DOHH2 (cell line): ENCODE data around the gene SLC38A6.

ENCODE experiments used
- H3F3A ChIP-seq: fragments of 200-600 bp; sonication (generic), shearing (Covaris generic); 2 replicates; pipeline ENCODE4 v1.6.0; 2016; ENCODE audit warnings: antibody characterized with exemption, mild to moderate bottlenecking; ENCODE audit not compliant: control insufficient read depth, insufficient read depth
- H3K27ac ChIP-seq: fragments of 200-600 bp; sonication (generic); 2 replicates; pipeline ENCODE4 v1.5.1; 2014; ENCODE audit warnings: low read depth, mild to moderate bottlenecking, low read length, moderate library complexity
- H3K27me3 ChIP-seq: fragments of 200-600 bp; sonication (generic); 2 replicates; pipeline ENCODE4 v1.6.1; 2014; ENCODE audit warnings: mild to moderate bottlenecking, low read length, mixed read lengths; ENCODE audit not compliant: control insufficient read depth
- H3K36me3 ChIP-seq: fragments of 200-600 bp; sonication (generic); 2 replicates; pipeline ENCODE4 v1.6.1; 2014; ENCODE audit warnings: mild to moderate bottlenecking, low read length, moderate library complexity, mixed read lengths; ENCODE audit not compliant: control insufficient read depth
- H3K4me1 ChIP-seq: fragments of 200-600 bp; sonication (generic); 2 replicates; pipeline ENCODE4 v1.6.1; 2014; ENCODE audit warnings: mild to moderate bottlenecking, low read length, mixed read lengths; ENCODE audit not compliant: control insufficient read depth
- H3K4me2 ChIP-seq: fragments of 200-600 bp; sonication (generic); 2 replicates; pipeline ENCODE4 v1.6.0; 2014; ENCODE audit warnings: mild to moderate bottlenecking, low read length, moderate library complexity
- H3K4me3 ChIP-seq: fragments of 200-600 bp; sonication (generic); 2 replicates; pipeline ENCODE4 v1.5.1; 2014; ENCODE audit warnings: mild to moderate bottlenecking, low read length, mixed read lengths
- H3K79me2 ChIP-seq: fragments of 200-600 bp; sonication (generic); 2 replicates; pipeline ENCODE4 v1.6.1; 2014; ENCODE audit warnings: mild to moderate bottlenecking, low read length, mixed read lengths; ENCODE audit not compliant: control insufficient read depth
- H3K9me2 ChIP-seq: fragments of 200-600 bp; sonication (generic); replicated peaks from 2 replicates; pipeline ENCODE4 v1.6.1; 2014; ENCODE audit warnings: mild to moderate bottlenecking, low read length, mixed read lengths; ENCODE audit not compliant: control insufficient read depth
- H3K9me3 ChIP-seq: fragments of 200-600 bp; sonication (generic); 2 replicates; pipeline ENCODE4 v1.6.1; 2014; ENCODE audit warnings: antibody characterized with exemption, low read length, mixed read lengths; ENCODE audit not compliant: control insufficient read depth, insufficient read depth
- H4K20me1 ChIP-seq: fragments of 200-600 bp; sonication (generic); 2 replicates; pipeline ENCODE4 v1.6.0; 2014; ENCODE audit warnings: low read depth, mild to moderate bottlenecking, antibody characterized with exemption, low read length, moderate library complexity; ENCODE audit not compliant: control insufficient read depth, insufficient read depth
- EZH2phosphoT487 ChIP-seq: fragments of 200-600 bp; sonication (generic); IDR thresholded peaks from 2 replicates; pipeline ENCODE4 v1.6.1; 2017; ENCODE audit warnings: borderline replicate concordance, mild to moderate bottlenecking, antibody characterized with exemption, low read length, moderate library complexity, mixed read lengths
- TF ChIP-seq, protein P1 (sequence below): fragments of 200-600 bp; sonication (generic); IDR thresholded peaks from one replicate; pipeline ENCODE4 v1.5.1; 2014; ENCODE audit warnings: antibody characterized with exemption, mild to moderate bottlenecking, low read depth, low read length; ENCODE audit not compliant: poor library complexity, severe bottlenecking

SLC38A6 gene

DNA sequence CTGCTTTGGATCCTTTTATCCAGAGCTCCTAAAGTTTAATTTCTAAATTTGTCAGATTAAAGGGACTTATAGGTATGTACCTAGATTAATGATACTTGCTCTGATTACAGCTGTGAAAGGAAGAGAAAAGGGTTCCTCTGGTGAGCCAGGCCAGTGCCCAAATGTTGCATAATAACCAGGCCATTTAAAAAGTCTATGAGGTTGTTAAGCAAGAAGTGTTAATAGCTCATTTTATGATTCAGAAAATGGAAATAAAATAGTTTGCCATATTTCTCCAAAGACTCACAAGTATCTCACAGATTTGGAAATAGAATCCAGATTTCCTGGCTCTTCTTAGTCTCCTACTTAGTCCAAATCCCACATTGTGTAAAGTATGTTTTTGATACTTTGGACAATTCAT is 67.6 kb downstream of the SLC38A6 start:
- peaks cover 4% of the 10 kb centered on the region; the same call in 1 of the 2 replicates for H3F3A ChIP-seq
- no peaks in the 10 kb centered on the region for H4K20me1 ChIP-seq
- H3K9me3 ChIP-seq: peaks cover under 1% of the 10 kb centered on the region; the same call in 1 of the 2 replicates
- H3K27me3 ChIP-seq: no peaks in the 10 kb centered on the region
- H3K9me2 ChIP-seq: no peaks in the 10 kb centered on the region
- H3K36me3 ChIP-seq: no peaks in the 10 kb centered on the region
- TF ChIP-seq, protein P1, sequence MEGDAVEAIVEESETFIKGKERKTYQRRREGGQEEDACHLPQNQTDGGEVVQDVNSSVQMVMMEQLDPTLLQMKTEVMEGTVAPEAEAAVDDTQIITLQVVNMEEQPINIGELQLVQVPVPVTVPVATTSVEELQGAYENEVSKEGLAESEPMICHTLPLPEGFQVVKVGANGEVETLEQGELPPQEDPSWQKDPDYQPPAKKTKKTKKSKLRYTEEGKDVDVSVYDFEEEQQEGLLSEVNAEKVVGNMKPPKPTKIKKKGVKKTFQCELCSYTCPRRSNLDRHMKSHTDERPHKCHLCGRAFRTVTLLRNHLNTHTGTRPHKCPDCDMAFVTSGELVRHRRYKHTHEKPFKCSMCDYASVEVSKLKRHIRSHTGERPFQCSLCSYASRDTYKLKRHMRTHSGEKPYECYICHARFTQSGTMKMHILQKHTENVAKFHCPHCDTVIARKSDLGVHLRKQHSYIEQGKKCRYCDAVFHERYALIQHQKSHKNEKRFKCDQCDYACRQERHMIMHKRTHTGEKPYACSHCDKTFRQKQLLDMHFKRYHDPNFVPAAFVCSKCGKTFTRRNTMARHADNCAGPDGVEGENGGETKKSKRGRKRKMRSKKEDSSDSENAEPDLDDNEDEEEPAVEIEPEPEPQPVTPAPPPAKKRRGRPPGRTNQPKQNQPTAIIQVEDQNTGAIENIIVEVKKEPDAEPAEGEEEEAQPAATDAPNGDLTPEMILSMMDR: no peak
- no peak for TF ChIP-seq EZH2phosphoT487
- no peaks in the 10 kb centered on the region for H3K79me2 ChIP-seq
- H3K4me3 ChIP-seq: no peak overlapping the region
- peaks cover 6% of the 10 kb centered on the region for H3K4me1 ChIP-seq
- no peak overlapping the region for H3K4me2 ChIP-seq
- no peak overlapping the region for H3K27ac ChIP-seq

DNA sequence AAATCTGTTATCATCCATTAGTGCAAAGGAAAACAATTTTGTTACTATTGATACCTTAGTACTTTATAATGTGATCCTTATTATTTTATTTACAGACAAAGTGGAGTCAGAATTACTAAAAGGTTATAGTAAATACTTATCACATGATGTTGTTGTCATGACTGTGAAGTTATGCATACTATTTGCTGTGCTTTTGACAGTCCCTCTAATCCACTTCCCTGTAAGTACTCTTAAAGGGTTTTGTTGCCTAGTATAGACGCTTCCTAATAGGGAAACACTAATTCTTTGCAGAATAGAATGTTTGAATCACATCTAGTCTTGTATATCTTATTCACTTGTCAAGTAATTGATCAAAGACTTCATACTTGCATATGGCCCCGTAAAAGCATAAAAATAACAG is 69.4 kb downstream of the SLC38A6 start:
- H3K9me3 ChIP-seq: peaks cover 10% of the 10 kb centered on the region; the same call in 1 of the 2 replicates
- no peak overlapping the region for H3K4me3 ChIP-seq
- H3K9me2 ChIP-seq: no peaks in the 10 kb centered on the region
- no peaks in the 10 kb centered on the region for H3K36me3 ChIP-seq
- H3F3A ChIP-seq: peaks cover 4% of the 10 kb centered on the region; the same call in 1 of the 2 replicates
- H3K27me3 ChIP-seq: no peaks in the 10 kb centered on the region
- H3K4me2 ChIP-seq: no peak overlapping the region
- TF ChIP-seq, protein P1: no peak
- no peak for TF ChIP-seq EZH2phosphoT487
- H3K4me1 ChIP-seq: peaks cover 11% of the 10 kb centered on the region
- no peaks in the 10 kb centered on the region for H3K79me2 ChIP-seq
- H3K27ac ChIP-seq: no peak overlapping the region
- H4K20me1 ChIP-seq: no peaks in the 10 kb centered on the region

DNA sequence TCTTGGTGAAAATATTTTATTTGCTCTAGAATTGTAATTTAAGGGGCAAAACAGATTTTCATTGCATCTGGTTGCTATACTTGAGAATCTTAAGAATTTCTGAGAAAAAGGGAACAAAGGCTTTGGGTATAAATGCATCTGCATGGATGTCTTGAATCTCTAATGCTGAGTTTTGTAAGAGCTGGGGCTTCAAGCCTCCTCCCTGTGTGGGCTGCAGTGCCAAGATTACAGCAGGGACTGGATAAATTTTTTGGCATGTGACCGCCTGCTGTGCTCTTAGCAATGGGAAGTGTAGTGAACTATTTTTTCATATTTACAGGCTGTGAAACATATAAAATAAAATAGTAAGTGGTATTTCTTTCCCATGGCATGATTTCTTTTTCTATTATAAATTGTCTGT is 70.0 kb downstream of the SLC38A6 start:
- Histone ChIP-seq H3K27ac (no peak overlapping the region), H3K4me3 (no peak overlapping the region), H3K9me2 (no peaks in the 10 kb centered on the region), H3K27me3 (no peaks in the 10 kb centered on the region), H3K4me2 (no peak overlapping the region), H3K79me2 (no peaks in the 10 kb centered on the region), H3K4me1 (peaks cover 11% of the 10 kb centered on the region), H3K36me3 (no peaks in the 10 kb centered on the region), H3F3A (peaks cover 4% of the 10 kb centered on the region; the same call in 1 of the 2 replicates), H3K9me3 (peaks cover 10% of the 10 kb centered on the region; the same call in 1 of the 2 replicates), H4K20me1 (no peaks in the 10 kb centered on the region)
- no peak for TF ChIP-seq EZH2phosphoT487
- TF ChIP-seq, protein P1: no peak
